BE2C (cell line): ENCODE data around the gene MID1.
"Not testable (repeated sequence)": the region's sequence is repeated elsewhere in the genome, so short reads cannot be mapped to it uniquely, and the experiment has no call there.

Experiments used
- DNase-seq: peaks from one replicate; pipeline ENCODE4 v3.0.0-alpha.2; 2020
- H3K27me3 ChIP-seq: fragments of 250-450 bp; sonication (Bioruptor Pico); 2 replicates; pipeline ENCODE4 v1.5.1; 2020; ENCODE audit warnings: mild to moderate bottlenecking
- H3K36me3 ChIP-seq: fragments of 250-450 bp; sonication (Bioruptor Pico); 2 replicates; pipeline ENCODE4 v1.5.1; 2020; ENCODE audit warnings: mild to moderate bottlenecking
- H3K4me1 ChIP-seq: fragments of 250-450 bp; sonication (Bioruptor Pico); 2 replicates; pipeline ENCODE4 v1.5.1; 2020
- H3K4me3 ChIP-seq: 2 replicates; pipeline ENCODE4 v1.5.1; 2011; ENCODE audit warnings: low read depth, low read length
- H3K9me3 ChIP-seq: fragments of 250-450 bp; sonication (Bioruptor Pico); 2 replicates; pipeline ENCODE4 v1.5.1; 2020
- CTCF ChIP-seq: IDR thresholded peaks from 2 replicates; pipeline ENCODE4 v1.5.1; 2012; ENCODE audit warnings: mild to moderate bottlenecking, low read depth, low read length

The MID1 gene

GRCh38 chrX:10589098-10589497, 31.3 kb downstream of the MID1 start:
- Histone ChIP-seq H3K9me3 (no peaks in the 10 kb centered on the region), H3K36me3 (no peaks in the 10 kb centered on the region), H3K27me3 (no peaks in the 10 kb centered on the region), H3K4me3 (no peak overlapping the region), H3K4me1 (peaks cover 4% of the 10 kb centered on the region; the same call in 1 of the 2 replicates)
- no peak for TF ChIP-seq CTCF
- no peak for DNase-seq

GRCh38 chrX:10584882-10585281, 35.5 kb downstream of the MID1 start:
- DNase-seq, H3K27me3 ChIP-seq, H3K4me1 ChIP-seq, H3K36me3 ChIP-seq, H3K4me3 ChIP-seq, H3K9me3 ChIP-seq: not testable (repeated sequence)

GRCh38 chrX:10582945-10583344, 37.4 kb downstream of the MID1 start:
- no peak for TF ChIP-seq CTCF
- H3K9me3 ChIP-seq = no peaks in the 10 kb centered on the region
- H3K4me3 ChIP-seq = no peak overlapping the region
- H3K27me3 ChIP-seq = no peaks in the 10 kb centered on the region
- H3K36me3 ChIP-seq = no peaks in the 10 kb centered on the region
- H3K4me1 ChIP-seq = no peaks in the 10 kb centered on the region
- no peak for DNase-seq

- TF ChIP-seq CTCF = no peak
- Histone ChIP-seq H3K36me3 (no peaks in the 10 kb centered on the region), H3K9me3 (no peaks in the 10 kb centered on the region), H3K4me3 (no peak overlapping the region), H3K4me1 (no peaks in the 10 kb centered on the region), H3K27me3 (no peaks in the 10 kb centered on the region)
- DNase-seq = no peak
Measured at GRCh38 chrX:10582215-10582733, 38.1 kb downstream of the MID1 start.

GRCh38 chrX:10579112-10580011, 41.0 kb downstream of the MID1 start:
- Histone ChIP-seq H3K4me3 (peak overlapping the region; percentile 7; the same call in 1 of the 2 replicates), H3K4me1 (no peaks in the 10 kb centered on the region), H3K27me3 (no peaks in the 10 kb centered on the region), H3K36me3 (no peaks in the 10 kb centered on the region), H3K9me3 (no peaks in the 10 kb centered on the region)
- DNase-seq = no peak
- TF ChIP-seq CTCF = no peak

- TF ChIP-seq CTCF = no peak
- no peaks in the 10 kb centered on the region for H3K4me1 ChIP-seq
- no peaks in the 10 kb centered on the region for H3K36me3 ChIP-seq
- DNase-seq = no peak
- H3K27me3 ChIP-seq = no peaks in the 10 kb centered on the region
- no peaks in the 10 kb centered on the region for H3K9me3 ChIP-seq
- H3K4me3 ChIP-seq = no peak overlapping the region
Measured at GRCh38 chrX:10578527-10578926, 41.9 kb downstream of the MID1 start.
